ENCODE data around the gene CTXN3.

The CTXN3 gene

GRCh38 chr5:127697894-127698600 is 49.2 kb downstream of the CTXN3 start:
- no peak for DNase-seq (ENCODE audit: low spot score)

- no peak for DNase-seq (ENCODE audit: low spot score)
Observed at GRCh38 chr5:127699416-127699815, 50.5 kb downstream of the CTXN3 start.

- no peak for DNase-seq (ENCODE audit: low spot score)
Observed at GRCh38 chr5:127700237-127700766, 51.4 kb downstream of the CTXN3 start.

- no peak for DNase-seq (ENCODE audit: low spot score)
Observed at GRCh38 chr5:127702434-127702833, 53.6 kb downstream of the CTXN3 start.

- no peak for DNase-seq (ENCODE audit: low spot score)
Observed at GRCh38 chr5:127702926-127703561, 54.2 kb downstream of the CTXN3 start, which contains the start of gene CCDC192. CCDC192 (plus strand) TSS chr5:127703391; CDS start chr5:127703446, 55 bp downstream.

GRCh38 chr5:127705120-127705892 is 56.4 kb downstream of the CTXN3 start:
- peak; percentile 6 for DNase-seq (ENCODE audit: low spot score)

GRCh38 chr5:127706691-127707090 is 57.8 kb downstream of the CTXN3 start:
- no peak for DNase-seq (ENCODE audit: low spot score)

GRCh38 chr5:127707209-127707608 is 58.3 kb downstream of the CTXN3 start:
- DNase-seq (ENCODE audit: low spot score) = no peak
